Measurements from ENCODE around the gene SLC6A13. TPM values are rescaled to one million over a fixed set of nuclear protein-coding genes. Genes with fewer than 3 reads are reported as not detected.
A peak's percentile ranks its signal among the peaks of the same experiment; 100 is the strongest.

SLC6A13 gene
- total and polyA plus RNA-seq, 7 donors, result 0.10 to 0.55 TPM; not detected in 5

GRCh38 chr12:181921-182320 is 80.7 kb downstream of the SLC6A13 start:
- no peak overlapping the region for H3K4me3 ChIP-seq
- DNase-seq, result no peak
- H3K4me1 ChIP-seq, result peaks cover 0 to 4% (median under 1%) of the 10 kb centered on the region in 4 donors
- TF ChIP-seq POLR2AphosphoS5 (IDR thresholded peaks at IDR 0.05), result no peak
- TF ChIP-seq EP300 (IDR thresholded peaks at IDR 0.05), result no peak
- TF ChIP-seq POLR2A (IDR thresholded peaks at IDR 0.05), result no peak
- TF ChIP-seq, protein P1, sequence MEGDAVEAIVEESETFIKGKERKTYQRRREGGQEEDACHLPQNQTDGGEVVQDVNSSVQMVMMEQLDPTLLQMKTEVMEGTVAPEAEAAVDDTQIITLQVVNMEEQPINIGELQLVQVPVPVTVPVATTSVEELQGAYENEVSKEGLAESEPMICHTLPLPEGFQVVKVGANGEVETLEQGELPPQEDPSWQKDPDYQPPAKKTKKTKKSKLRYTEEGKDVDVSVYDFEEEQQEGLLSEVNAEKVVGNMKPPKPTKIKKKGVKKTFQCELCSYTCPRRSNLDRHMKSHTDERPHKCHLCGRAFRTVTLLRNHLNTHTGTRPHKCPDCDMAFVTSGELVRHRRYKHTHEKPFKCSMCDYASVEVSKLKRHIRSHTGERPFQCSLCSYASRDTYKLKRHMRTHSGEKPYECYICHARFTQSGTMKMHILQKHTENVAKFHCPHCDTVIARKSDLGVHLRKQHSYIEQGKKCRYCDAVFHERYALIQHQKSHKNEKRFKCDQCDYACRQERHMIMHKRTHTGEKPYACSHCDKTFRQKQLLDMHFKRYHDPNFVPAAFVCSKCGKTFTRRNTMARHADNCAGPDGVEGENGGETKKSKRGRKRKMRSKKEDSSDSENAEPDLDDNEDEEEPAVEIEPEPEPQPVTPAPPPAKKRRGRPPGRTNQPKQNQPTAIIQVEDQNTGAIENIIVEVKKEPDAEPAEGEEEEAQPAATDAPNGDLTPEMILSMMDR (IDR thresholded peaks at IDR 0.05), result no peak
- 87 to 89% methylated on average over 17 of the region's 17 CpGs for WGBS, 2 donors
- H3K27ac ChIP-seq, result no peak overlapping the region
- intact Hi-C loops (cut with DNase I), result no loop called here
- H3K9me3 ChIP-seq, result no peaks in the 10 kb centered on the region
- peaks cover 0 to 8% (median 0%) of the 10 kb centered on the region in 3 donors for H3K27me3 ChIP-seq
- no peaks in the 10 kb centered on the region for H3K36me3 ChIP-seq

- H3K4me1 ChIP-seq, result peaks cover 0 to 12% (median 4%) of the 10 kb centered on the region in 4 donors
- no peaks in the 10 kb centered on the region for H3K36me3 ChIP-seq
- peaks cover 0 to 8% (median 0%) of the 10 kb centered on the region in 3 donors for H3K27me3 ChIP-seq
- no peak for DNase-seq
- H3K9me3 ChIP-seq, result no peaks in the 10 kb centered on the region
- TF ChIP-seq, protein P1 (IDR thresholded peaks at IDR 0.05), result no peak
- no peak for TF ChIP-seq POLR2AphosphoS5 (IDR thresholded peaks at IDR 0.05)
- TF ChIP-seq POLR2A (IDR thresholded peaks at IDR 0.05), result no peak
- TF ChIP-seq EP300 (IDR thresholded peaks at IDR 0.05), result no peak
- H3K4me3 ChIP-seq, result no peak overlapping the region
- peak overlapping the region in 1 of 4 donors; percentile 8 for H3K27ac ChIP-seq
- WGBS, 2 donors, result 33 to 63% methylated on average over 8 of the region's 8 CpGs
- intact Hi-C loops (cut with DNase I), result no loop called here
Observed at GRCh38 chr12:180445-180844, 82.2 kb downstream of the SLC6A13 start.

- TF ChIP-seq, protein P1 (IDR thresholded peaks at IDR 0.05), result no peak
- no peak for TF ChIP-seq POLR2A (IDR thresholded peaks at IDR 0.05)
- TF ChIP-seq POLR2AphosphoS5 (IDR thresholded peaks at IDR 0.05), result no peak
- no peak for TF ChIP-seq EP300 (IDR thresholded peaks at IDR 0.05)
- peak overlapping the region in 1 of 4 donors; percentile 8 for H3K27ac ChIP-seq
- WGBS, 2 donors, result 86% methylated on average over 5 of the region's 5 CpGs
Observed at GRCh38 chr12:179885-180284, 82.8 kb downstream of the SLC6A13 start.

DNA sequence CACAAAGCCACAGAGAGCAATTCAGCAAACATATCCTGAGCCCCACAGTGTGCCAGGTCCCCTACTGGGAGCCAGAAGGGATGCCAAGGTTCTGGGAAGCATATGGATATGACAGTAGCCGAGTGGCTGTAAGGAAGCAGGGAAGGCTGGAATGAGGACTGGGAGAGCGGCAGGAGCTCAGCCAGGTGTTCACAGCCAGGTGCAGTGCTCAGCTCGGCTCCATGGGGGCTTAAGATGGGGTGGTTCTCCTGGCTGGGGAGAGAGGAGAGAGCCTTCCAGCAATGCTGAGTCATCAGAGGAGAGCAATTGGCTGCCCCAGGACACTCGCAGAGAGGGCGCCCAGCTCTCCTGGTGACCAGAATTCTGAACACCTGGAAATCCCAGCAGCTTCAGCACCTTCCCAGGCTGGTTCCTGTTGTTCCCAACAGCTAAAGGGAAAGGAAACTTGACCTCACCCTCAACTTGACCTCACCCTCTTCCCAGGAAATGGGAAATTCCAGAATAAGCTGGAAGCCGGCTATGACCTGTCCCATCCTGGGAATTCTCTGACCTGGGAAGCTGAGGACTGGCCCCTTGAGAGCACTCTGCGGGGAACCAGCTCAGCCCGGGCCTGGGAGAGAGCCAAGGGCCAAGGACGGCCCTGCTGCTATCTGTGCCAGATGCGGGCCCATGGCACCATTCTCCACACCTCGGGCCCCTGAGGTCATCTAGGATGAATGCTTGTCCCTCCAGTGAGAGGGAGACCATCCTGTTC is 83.3 kb downstream of the SLC6A13 start:
- Histone ChIP-seq H3K27me3 (peaks cover 0 to 8% (median 0%) of the 10 kb centered on the region in 3 donors), H3K36me3 (no peaks in the 10 kb centered on the region), H3K4me3 (no peak overlapping the region), H3K27ac (peak overlapping the region in 1 of 4 donors; percentile 8), H3K9me3 (no peaks in the 10 kb centered on the region), H3K4me1 (peaks cover 0 to 12% (median 4%) of the 10 kb centered on the region in 4 donors)
- no peak for DNase-seq
- TF ChIP-seq POLR2AphosphoS5 (IDR thresholded peaks at IDR 0.05) (no peak), POLR2A (IDR thresholded peaks at IDR 0.05) (no peak), EP300 (IDR thresholded peaks at IDR 0.05) (no peak)
- TF ChIP-seq, protein P1 (IDR thresholded peaks at IDR 0.05), result no peak
- intact Hi-C loops (cut with DNase I), result no loop called here
- 83 to 85% methylated on average over 11 of the region's 11 CpGs for WGBS, 2 donors

More at GRCh38 chr12:179885-180284, 82.8 kb downstream of the SLC6A13 start:
- H3K36me3 ChIP-seq, result no peaks in the 10 kb centered on the region
- intact Hi-C loops (cut with DNase I), result no loop called here
- peaks cover 0 to 12% (median 4%) of the 10 kb centered on the region in 4 donors for H3K4me1 ChIP-seq
- H3K4me3 ChIP-seq, result no peak overlapping the region
- no peak for DNase-seq
- no peaks in the 10 kb centered on the region for H3K9me3 ChIP-seq
- H3K27me3 ChIP-seq, result peaks cover 0 to 8% (median 0%) of the 10 kb centered on the region in 3 donors
